Thoracic aorta (tissue), 2 donors: ENCODE data around the gene RASSF1. TPM values are rescaled to one million over a fixed set of nuclear protein-coding genes. Genes with fewer than 3 reads are reported as not detected.

Source experiments
- ATAC-seq: fragments of 150-250 bp; one replicate; pipeline ENCODE4 v1.8.0; 2017; ENCODE audit warnings: low read depth; ENCODE audit not compliant: insufficient number of reproducible peaks, low FRiP score
- DNase-seq: peaks from one replicate; pipeline ENCODE4 v3.0.0-alpha.2; 2020; ENCODE audit warnings: low spot score
- H3K27ac ChIP-seq, 2 donors: fragments of 200-600 bp; sonication (generic); 1 replicate in 1 of 2; 2 replicates in 1 of 2; pipeline ENCODE4 v1.5.1; 2016; ENCODE audit warnings: mild to moderate bottlenecking in 2 of 2, moderate library complexity in 2 of 2
- H3K27me3 ChIP-seq: fragments of 200-600 bp; sonication (generic); replicated peaks from 2 replicates; pipeline ENCODE4 v1.6.0; 2016; ENCODE audit warnings: mild to moderate bottlenecking; ENCODE audit not compliant: insufficient read depth
- H3K36me3 ChIP-seq: fragments of 200-600 bp; sonication (generic); one replicate; pipeline ENCODE4 v1.5.1; 2016
- H3K4me1 ChIP-seq, 2 donors: fragments of 200-600 bp; sonication (generic); 1 replicate in 1 of 2; 2 replicates in 1 of 2; pipeline versions ENCODE4 v1.5.1 to v1.6.0; 2016; ENCODE audit warnings: low read depth in 2 of 2, mild to moderate bottlenecking in 1 of 2; ENCODE audit not compliant: control insufficient read depth in 1 of 2
- H3K4me3 ChIP-seq: fragments of 200-600 bp; sonication (generic); 2 replicates; pipeline ENCODE4 v1.5.1; 2016; ENCODE audit warnings: mild to moderate bottlenecking
- H3K9me3 ChIP-seq: fragments of 200-600 bp; sonication (generic); 2 replicates; pipeline ENCODE4 v1.5.1; 2016
- total RNA-seq, 2 donors: library from RNA; depleted of rRNA; stranded (reverse); fragments of >200 nt; gene quantifications; one replicate each; pipeline versions ENCODE4 v1.1.0 to v1.2.3, GENCODE V29; 2016
- TF ChIP-seq, protein P1 (sequence below): fragments of 200-600 bp; sonication (generic); IDR thresholded peaks from one replicate; pipeline ENCODE4 v1.5.1; 2019; ENCODE audit warnings: antibody characterized with exemption

RASSF1 gene
- total RNA-seq, 2 donors from 2014 or later: 45.2 to 72.2 TPM

- peaks cover 27 to 51% of the 10 kb centered on the region in 2 donors for H3K4me1 ChIP-seq
- H3K36me3 ChIP-seq: peaks cover 8% of the 10 kb centered on the region
- DNase-seq: no peak
- ATAC-seq: no peak
- TF ChIP-seq, protein P1, sequence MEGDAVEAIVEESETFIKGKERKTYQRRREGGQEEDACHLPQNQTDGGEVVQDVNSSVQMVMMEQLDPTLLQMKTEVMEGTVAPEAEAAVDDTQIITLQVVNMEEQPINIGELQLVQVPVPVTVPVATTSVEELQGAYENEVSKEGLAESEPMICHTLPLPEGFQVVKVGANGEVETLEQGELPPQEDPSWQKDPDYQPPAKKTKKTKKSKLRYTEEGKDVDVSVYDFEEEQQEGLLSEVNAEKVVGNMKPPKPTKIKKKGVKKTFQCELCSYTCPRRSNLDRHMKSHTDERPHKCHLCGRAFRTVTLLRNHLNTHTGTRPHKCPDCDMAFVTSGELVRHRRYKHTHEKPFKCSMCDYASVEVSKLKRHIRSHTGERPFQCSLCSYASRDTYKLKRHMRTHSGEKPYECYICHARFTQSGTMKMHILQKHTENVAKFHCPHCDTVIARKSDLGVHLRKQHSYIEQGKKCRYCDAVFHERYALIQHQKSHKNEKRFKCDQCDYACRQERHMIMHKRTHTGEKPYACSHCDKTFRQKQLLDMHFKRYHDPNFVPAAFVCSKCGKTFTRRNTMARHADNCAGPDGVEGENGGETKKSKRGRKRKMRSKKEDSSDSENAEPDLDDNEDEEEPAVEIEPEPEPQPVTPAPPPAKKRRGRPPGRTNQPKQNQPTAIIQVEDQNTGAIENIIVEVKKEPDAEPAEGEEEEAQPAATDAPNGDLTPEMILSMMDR: no peak
- no peaks in the 10 kb centered on the region for H3K27me3 ChIP-seq
- H3K9me3 ChIP-seq: no peaks in the 10 kb centered on the region
- peak overlapping the region; percentile 8 to 91 for H3K27ac ChIP-seq
- H3K4me3 ChIP-seq: peak overlapping the region; percentile 73
Observed at GRCh38 chr3:50323092-50323600, 17.5 kb downstream of the RASSF1 start.

- no peaks in the 10 kb centered on the region for H3K9me3 ChIP-seq
- no peak for DNase-seq
- no peaks in the 10 kb centered on the region for H3K27me3 ChIP-seq
- H3K27ac ChIP-seq: peak within 1 kb of the TSS; percentile 91 to 97
- TF ChIP-seq, protein P1: no peak
- ATAC-seq: no peak
- peaks cover 10% of the 10 kb centered on the region for H3K36me3 ChIP-seq
- H3K4me3 ChIP-seq: peak within 1 kb of the TSS; percentile 73
- peaks cover 33 to 55% of the 10 kb centered on the region in 2 donors for H3K4me1 ChIP-seq
Observed at GRCh38 chr3:50322386-50323091, 18.1 kb downstream of the RASSF1 start, which contains the start of gene HYAL2. Gene HYAL2 (minus strand): TSS chr3:50322745. CDS start chr3:50320489, 2,256 bp downstream.

GRCh38 chr3:50322115-50322385, 18.6 kb downstream of the RASSF1 start:
- Histone ChIP-seq H3K36me3 (peaks cover 10% of the 10 kb centered on the region), H3K27me3 (no peaks in the 10 kb centered on the region), H3K27ac (peak overlapping the region; percentile 91 to 97), H3K4me1 (peaks cover 29 to 50% of the 10 kb centered on the region in 2 donors), H3K9me3 (no peaks in the 10 kb centered on the region), H3K4me3 (peak overlapping the region; percentile 73)
- TF ChIP-seq, protein P1: no peak
- ATAC-seq: no peak
- no peak for DNase-seq

DNA sequence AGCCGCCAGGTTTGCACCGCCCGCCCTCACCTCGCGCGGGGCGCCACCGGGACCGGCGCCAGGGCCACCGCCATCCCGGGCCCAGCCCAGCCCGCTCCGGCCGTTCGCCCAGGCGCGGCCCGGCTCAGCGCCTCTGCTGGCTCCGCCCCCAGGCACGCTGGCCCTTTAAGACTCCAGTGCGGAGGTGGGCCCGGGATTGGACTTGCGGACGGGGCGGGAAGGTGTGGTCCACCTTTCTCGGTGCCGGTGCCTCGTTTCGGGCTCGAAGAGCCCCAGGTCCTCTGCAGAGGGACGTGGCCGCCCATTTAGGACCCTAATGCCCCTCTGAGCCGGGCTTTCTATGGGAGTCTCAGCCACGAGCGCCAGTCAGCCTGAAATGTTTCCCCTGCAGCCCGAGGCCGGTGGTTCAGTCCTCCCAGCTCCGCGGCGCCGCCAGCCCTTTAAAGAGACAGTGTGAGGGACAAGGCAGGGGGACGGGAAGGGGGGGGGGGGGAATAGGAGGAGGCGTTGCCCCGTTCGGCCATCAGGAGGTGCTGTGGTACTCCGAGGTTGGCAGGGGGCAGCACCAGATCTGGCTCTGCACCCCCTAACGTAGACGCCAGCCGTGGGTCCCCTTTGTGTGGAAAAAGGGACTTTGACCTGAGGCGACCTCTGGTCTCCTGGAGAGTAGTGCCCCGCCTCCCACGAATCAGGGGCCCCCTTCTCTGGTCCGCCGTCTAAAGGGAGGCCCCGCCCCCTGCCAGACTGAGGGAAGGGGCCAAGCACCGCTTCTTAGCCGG, 19.1 kb downstream of the RASSF1 start:
- Histone ChIP-seq H3K4me3 (peak overlapping the region; percentile 73), H3K4me1 (peaks cover 26 to 44% of the 10 kb centered on the region in 2 donors), H3K27me3 (no peaks in the 10 kb centered on the region), H3K27ac (peak overlapping the region; percentile 91 to 97), H3K9me3 (no peaks in the 10 kb centered on the region), H3K36me3 (peaks cover 10% of the 10 kb centered on the region)
- peak; percentile 71 for ATAC-seq
- DNase-seq: no peak
- TF ChIP-seq, protein P1: peak; percentile 42

- peak; percentile 27 for ATAC-seq
- Histone ChIP-seq H3K27me3 (no peaks in the 10 kb centered on the region), H3K9me3 (no peaks in the 10 kb centered on the region), H3K4me1 (peaks cover 26 to 44% of the 10 kb centered on the region in 2 donors), H3K4me3 (peak overlapping the region; percentile 73), H3K36me3 (peaks cover 6% of the 10 kb centered on the region), H3K27ac (peak overlapping the region; percentile 91 to 97)
- no peak for DNase-seq
- TF ChIP-seq, protein P1: no peak
Observed at GRCh38 chr3:50320853-50321335, 19.7 kb downstream of the RASSF1 start.
